ENCODE results near the gene HMGB3. TPM values are rescaled to one million over a fixed set of nuclear protein-coding genes. Genes with fewer than 3 reads are reported as not detected.

HMGB3 gene
- total RNA-seq, 1 experiment from 2014 or later = 373 TPM

DNA sequence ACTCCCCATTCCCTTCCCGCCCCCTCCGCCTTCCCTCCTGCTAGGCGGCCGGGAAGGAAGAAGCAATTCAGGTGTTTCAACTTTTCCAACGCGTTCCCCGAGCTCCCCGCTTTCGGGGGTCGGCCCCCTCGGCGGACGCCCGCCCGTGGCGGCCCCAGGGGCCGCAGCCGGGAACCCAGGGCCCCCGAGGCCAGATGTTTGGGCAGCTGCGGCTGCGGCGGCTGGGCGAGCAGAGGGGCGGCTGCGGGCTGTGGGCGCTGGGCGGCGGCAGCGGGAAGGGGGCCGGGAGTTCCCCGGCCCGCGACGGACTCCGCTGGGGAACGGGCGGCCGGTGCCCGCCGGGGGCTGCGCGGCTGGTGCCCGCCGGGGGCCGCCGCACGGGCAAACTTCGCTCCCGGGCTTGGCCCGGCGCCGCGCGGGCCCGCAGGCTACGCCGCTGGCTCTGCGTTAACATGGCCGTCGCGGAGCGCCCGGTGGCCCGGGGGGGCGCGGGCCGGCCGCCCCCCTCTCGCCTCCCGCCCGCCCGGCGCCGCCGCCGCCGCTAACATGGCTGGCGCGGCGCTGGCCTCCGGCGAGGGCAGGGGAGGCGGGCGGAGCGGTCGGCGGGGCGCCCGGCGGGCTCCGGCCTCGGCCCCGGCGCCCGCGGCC is 510 bp downstream of the HMGB3 start:
- Histone ChIP-seq H3K4me2 (ENCODE audit: insufficient read depth, insufficient read length, low read length) (no peak overlapping the region), H2AK5ac (ENCODE audit: insufficient read length, low read length) (no peak overlapping the region), H3K23ac (ENCODE audit: insufficient read length, low read depth, low read length) (no peak overlapping the region), H3K9me3 (ENCODE audit: control insufficient read depth, low read depth, low read length) (no peaks in the 10 kb centered on the region), H3K14ac (ENCODE audit: insufficient read depth, low read length) (peak overlapping the region; percentile 83), H2BK20ac (ENCODE audit: low read depth, low read length, poor library complexity, severe bottlenecking) (no peak overlapping the region), H3T11ph (ENCODE audit: low read length) (no peak overlapping the region), H3K18ac (ENCODE audit: insufficient read length, low read depth, low read length) (peak overlapping the region; percentile 88), H3K9ac (ENCODE audit: extremely low read depth, insufficient read length, low read length) (peak overlapping the region; percentile 88), H2BK120ac (ENCODE audit: low read depth, low read length, poor library complexity, severe bottlenecking) (no peak overlapping the region), H3K79me1 (ENCODE audit: insufficient read depth, low read depth, low read length, poor library complexity, severe bottlenecking) (no peaks in the 10 kb centered on the region), H2BK5ac (ENCODE audit: insufficient read length, low read length) (no peak overlapping the region), H4K8ac (replicated peaks; ENCODE audit: insufficient read length, low read depth, low read length) (no peak overlapping the region), H2BK15ac (ENCODE audit: low read depth, low read length) (no peak overlapping the region), H2AFZ (ENCODE audit: low read length) (no peak overlapping the region), H3K27ac (ENCODE audit: insufficient read length, low read depth, low read length) (no peak overlapping the region), H3K4me1 (ENCODE audit: insufficient read depth, low read length) (no peaks in the 10 kb centered on the region), H3K23me2 (ENCODE audit: insufficient read length, low read depth, low read length, poor library complexity, severe bottlenecking) (peaks cover 12% of the 10 kb centered on the region), H3K79me2 (ENCODE audit: insufficient read depth, low read length) (peaks cover 8% of the 10 kb centered on the region; the same call in 1 of the 2 replicates), H2BK12ac (ENCODE audit: insufficient read length, low read depth, low read length) (no peak overlapping the region), H3K56ac (ENCODE audit: insufficient read length, low read depth, low read length) (no peak overlapping the region), H3K27me3 (ENCODE audit: insufficient read depth, low read length) (no peaks in the 10 kb centered on the region), H4K91ac (ENCODE audit: insufficient read length, low read depth, low read length) (no peak overlapping the region), H4K20me1 (ENCODE audit: control insufficient read depth, insufficient read depth, insufficient read length) (no peaks in the 10 kb centered on the region), H3K4ac (ENCODE audit: low read depth, low read length) (no peak overlapping the region; the same call in 1 of the 2 replicates), H4K5ac (ENCODE audit: insufficient read length, low read depth, low read length) (no peak overlapping the region)
- Mint-ChIP-seq H3K9me3 (peaks cover 52 to 61% of the 10 kb centered on the region in 2 experiments), H3K27me3 (ENCODE audit: low read depth) (peaks cover 17% of the 10 kb centered on the region), H3K36me3 (ENCODE audit: insufficient read depth in 1 of 3, low read depth in 3 of 3) (peaks cover 28 to 41% (median 35%) of the 10 kb centered on the region in 3 experiments), H3K27ac (no peak overlapping the region), H3K4me3 (peak overlapping the region; percentile 56 to 62; a peak in 3 of 5 replicates), H3K4me1 (peaks cover 3 to 25% of the 10 kb centered on the region in 2 experiments)
- TF ChIP-seq, protein P1, sequence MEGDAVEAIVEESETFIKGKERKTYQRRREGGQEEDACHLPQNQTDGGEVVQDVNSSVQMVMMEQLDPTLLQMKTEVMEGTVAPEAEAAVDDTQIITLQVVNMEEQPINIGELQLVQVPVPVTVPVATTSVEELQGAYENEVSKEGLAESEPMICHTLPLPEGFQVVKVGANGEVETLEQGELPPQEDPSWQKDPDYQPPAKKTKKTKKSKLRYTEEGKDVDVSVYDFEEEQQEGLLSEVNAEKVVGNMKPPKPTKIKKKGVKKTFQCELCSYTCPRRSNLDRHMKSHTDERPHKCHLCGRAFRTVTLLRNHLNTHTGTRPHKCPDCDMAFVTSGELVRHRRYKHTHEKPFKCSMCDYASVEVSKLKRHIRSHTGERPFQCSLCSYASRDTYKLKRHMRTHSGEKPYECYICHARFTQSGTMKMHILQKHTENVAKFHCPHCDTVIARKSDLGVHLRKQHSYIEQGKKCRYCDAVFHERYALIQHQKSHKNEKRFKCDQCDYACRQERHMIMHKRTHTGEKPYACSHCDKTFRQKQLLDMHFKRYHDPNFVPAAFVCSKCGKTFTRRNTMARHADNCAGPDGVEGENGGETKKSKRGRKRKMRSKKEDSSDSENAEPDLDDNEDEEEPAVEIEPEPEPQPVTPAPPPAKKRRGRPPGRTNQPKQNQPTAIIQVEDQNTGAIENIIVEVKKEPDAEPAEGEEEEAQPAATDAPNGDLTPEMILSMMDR (conservative IDR thresholded peaks at IDR 0.05) = no peak
- no peak for DNase-seq
- no CpG with 5 or more reads among the region's 96 CpGs for WGBS (ENCODE audit: extremely low coverage, insufficient read length, low lambda C conversion rate)
